Epithelial cell of esophagus (primary cell): ENCODE data around the gene ALG11.

Experiments used
- DNase-seq: peaks from one replicate; pipeline ENCODE4 v3.0.0; 2010; ENCODE audit warnings: low read depth
- H3K4me3 ChIP-seq: 2 replicates; pipeline ENCODE4 v1.5.1; 2011; ENCODE audit warnings: mild to moderate bottlenecking, low read length, control low read depth
- CTCF ChIP-seq: IDR thresholded peaks from 2 replicates; pipeline ENCODE4 v1.5.1; 2011; ENCODE audit warnings: low read depth, mild to moderate bottlenecking, low read length, control low read depth, inconsistent platforms; ENCODE audit not compliant: insufficient read depth; ENCODE audit errors: missing control alignments

Gene ALG11

GRCh38 chr13:51988988-51989618, 23.1 kb upstream of the ALG11 start:
- H3K4me3 ChIP-seq = no peak overlapping the region

GRCh38 chr13:51993713-51994112, 18.5 kb upstream of the ALG11 start:
- no peak overlapping the region for H3K4me3 ChIP-seq
- no peak for TF ChIP-seq CTCF
- DNase-seq = no peak

More at GRCh38 chr13:51988988-51989618, 23.1 kb upstream of the ALG11 start:
- TF ChIP-seq CTCF = no peak
- DNase-seq = no peak

GRCh38 chr13:51995677-51996551, 16.3 kb upstream of the ALG11 start:
- H3K4me3 ChIP-seq = no peak overlapping the region
- TF ChIP-seq CTCF = peak; percentile 21
- DNase-seq = peak; percentile 25

- H3K4me3 ChIP-seq = no peak overlapping the region
- no peak for DNase-seq
- no peak for TF ChIP-seq CTCF
Measured at GRCh38 chr13:51996641-51997040, 15.6 kb upstream of the ALG11 start.

- no peak for TF ChIP-seq CTCF
- H3K4me3 ChIP-seq = no peak overlapping the region
- DNase-seq = no peak
Measured at GRCh38 chr13:51997186-51997585, 15.0 kb upstream of the ALG11 start.

DNA sequence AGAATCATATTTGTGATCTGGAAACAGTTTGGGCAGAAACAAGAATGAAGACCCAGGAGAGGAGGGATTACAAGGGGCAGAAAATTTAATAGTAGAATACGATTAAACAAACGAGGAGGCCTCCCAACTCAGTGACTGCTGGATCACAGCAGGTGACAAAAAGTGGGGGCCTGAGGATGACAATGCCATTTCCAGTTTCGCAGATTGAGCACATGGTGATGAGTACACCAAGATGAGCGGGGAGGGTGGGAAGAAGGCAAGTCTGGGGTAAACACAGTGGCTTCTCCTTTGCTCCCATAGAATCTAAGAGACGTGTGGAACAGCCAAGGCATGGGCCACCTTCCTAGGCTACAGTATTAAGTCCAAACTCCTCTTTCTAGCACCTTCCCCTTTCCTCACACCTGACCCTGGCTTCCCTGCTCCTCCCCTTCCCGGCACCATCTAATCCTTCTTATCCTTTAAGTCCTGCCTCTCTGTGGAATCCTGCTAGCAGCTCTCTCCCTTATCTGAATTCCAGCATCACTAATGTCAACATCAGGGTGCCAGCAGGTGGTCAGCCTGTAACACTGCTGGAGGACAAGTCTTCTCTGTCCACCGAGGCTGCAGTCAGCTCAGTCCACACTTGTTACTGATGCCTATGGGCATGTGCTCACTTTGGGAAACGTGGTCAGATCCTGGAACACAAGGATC, 14.4 kb upstream of the ALG11 start:
- no peak for TF ChIP-seq CTCF
- no peak for DNase-seq
- H3K4me3 ChIP-seq = no peak overlapping the region
